ENCODE data around the gene ZHX3.

DNA sequence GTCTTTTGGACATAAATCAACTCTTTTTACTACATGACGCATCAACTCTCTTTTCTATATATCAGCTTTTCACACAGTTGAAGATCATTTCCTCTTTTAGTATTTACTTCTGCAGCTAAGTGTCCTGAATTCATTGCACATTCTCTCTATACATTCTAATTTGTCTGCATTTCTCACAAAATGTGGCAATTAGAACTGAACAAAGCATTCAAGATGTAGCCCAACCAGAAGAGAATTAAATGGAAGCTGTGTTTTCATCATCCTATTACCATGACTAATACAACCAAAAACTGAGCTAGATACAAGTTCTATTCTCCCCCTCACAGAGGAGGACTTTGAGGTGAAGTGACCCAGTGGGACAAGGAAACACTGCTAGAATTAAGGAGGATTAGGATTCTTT lies 93.2 kb downstream of the ZHX3 start:
- no peak for TF ChIP-seq POLR2A (IDR thresholded peaks at IDR 0.05)
- TF ChIP-seq POLR2AphosphoS5 (IDR thresholded peaks at IDR 0.05), result no peak
- no peak for TF ChIP-seq EP300 (IDR thresholded peaks at IDR 0.05)
- TF ChIP-seq, protein P1, sequence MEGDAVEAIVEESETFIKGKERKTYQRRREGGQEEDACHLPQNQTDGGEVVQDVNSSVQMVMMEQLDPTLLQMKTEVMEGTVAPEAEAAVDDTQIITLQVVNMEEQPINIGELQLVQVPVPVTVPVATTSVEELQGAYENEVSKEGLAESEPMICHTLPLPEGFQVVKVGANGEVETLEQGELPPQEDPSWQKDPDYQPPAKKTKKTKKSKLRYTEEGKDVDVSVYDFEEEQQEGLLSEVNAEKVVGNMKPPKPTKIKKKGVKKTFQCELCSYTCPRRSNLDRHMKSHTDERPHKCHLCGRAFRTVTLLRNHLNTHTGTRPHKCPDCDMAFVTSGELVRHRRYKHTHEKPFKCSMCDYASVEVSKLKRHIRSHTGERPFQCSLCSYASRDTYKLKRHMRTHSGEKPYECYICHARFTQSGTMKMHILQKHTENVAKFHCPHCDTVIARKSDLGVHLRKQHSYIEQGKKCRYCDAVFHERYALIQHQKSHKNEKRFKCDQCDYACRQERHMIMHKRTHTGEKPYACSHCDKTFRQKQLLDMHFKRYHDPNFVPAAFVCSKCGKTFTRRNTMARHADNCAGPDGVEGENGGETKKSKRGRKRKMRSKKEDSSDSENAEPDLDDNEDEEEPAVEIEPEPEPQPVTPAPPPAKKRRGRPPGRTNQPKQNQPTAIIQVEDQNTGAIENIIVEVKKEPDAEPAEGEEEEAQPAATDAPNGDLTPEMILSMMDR (IDR thresholded peaks at IDR 0.05), result no peak
